ENCODE results near the gene ACOX1. TPM values are rescaled to one million over a fixed set of nuclear protein-coding genes. Genes with fewer than 3 reads are reported as not detected.

ACOX1 gene
- total and polyA plus RNA-seq, 9 donors = 10.6 to 53.0 (median 39.4) TPM

DNA sequence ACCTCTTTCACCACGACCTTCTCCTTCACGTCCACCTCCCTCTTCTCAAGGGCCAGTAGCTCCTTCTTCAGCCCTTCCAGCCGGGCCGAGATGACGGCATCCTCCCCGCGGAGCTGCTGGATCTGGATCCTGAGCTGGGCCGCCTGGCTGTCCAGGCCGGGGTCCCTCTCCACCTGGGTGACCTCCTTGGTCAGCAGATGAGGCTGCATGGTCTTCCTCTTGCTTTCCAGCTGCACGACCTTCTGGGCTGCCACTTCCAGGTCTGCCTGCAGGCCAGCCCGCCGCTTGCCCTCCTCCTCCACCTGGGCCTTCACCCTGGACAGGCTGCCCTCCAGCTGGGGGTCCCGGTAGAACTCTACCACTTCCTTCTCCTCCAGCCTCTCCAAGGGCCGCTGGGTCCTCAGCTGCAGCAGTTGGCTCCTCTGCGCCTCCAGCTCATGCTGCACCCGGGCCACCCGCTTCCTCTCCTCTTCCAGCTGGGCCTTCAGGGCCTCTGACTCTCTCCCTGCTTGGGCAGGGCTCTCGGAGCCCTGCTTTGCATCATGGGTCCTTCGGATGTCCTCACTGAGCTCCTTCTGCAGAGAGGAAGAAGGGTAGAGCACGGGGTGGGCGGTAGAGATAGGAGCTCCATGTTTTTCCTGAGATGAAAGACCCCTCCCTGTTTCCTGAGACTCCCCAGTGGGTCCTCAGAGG is 31.1 kb upstream of the ACOX1 start:
- no peaks in the 10 kb centered on the region for H3K36me3 ChIP-seq
- WGBS, 3 donors = 89 to 91% (median 91%) methylated on average over 20 to 21 of the region's 21 CpGs
- TF ChIP-seq, protein P1, sequence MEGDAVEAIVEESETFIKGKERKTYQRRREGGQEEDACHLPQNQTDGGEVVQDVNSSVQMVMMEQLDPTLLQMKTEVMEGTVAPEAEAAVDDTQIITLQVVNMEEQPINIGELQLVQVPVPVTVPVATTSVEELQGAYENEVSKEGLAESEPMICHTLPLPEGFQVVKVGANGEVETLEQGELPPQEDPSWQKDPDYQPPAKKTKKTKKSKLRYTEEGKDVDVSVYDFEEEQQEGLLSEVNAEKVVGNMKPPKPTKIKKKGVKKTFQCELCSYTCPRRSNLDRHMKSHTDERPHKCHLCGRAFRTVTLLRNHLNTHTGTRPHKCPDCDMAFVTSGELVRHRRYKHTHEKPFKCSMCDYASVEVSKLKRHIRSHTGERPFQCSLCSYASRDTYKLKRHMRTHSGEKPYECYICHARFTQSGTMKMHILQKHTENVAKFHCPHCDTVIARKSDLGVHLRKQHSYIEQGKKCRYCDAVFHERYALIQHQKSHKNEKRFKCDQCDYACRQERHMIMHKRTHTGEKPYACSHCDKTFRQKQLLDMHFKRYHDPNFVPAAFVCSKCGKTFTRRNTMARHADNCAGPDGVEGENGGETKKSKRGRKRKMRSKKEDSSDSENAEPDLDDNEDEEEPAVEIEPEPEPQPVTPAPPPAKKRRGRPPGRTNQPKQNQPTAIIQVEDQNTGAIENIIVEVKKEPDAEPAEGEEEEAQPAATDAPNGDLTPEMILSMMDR (IDR thresholded peaks at IDR 0.05) = no peak
- H3K27me3 ChIP-seq = no peaks in the 10 kb centered on the region
- intact Hi-C loops (cut with DNase I) = loop anchor here in 3 of 4 donors (5.0 to 10.0 kb wide), 4 partner anchors 92 to 267 kb away; partner anchors contain the start of genes EXOC7 (in 1 of the 3) and MRPL38 (in 1 of the 3)
- DNase-seq = no peak
- no peaks in the 10 kb centered on the region for H3K9me3 ChIP-seq
- no peak overlapping the region for H3K4me3 ChIP-seq
- H3K4me1 ChIP-seq (ENCODE audit: insufficient read depth) = peaks cover 4% of the 10 kb centered on the region
- H3K27ac ChIP-seq = no peak overlapping the region

DNA sequence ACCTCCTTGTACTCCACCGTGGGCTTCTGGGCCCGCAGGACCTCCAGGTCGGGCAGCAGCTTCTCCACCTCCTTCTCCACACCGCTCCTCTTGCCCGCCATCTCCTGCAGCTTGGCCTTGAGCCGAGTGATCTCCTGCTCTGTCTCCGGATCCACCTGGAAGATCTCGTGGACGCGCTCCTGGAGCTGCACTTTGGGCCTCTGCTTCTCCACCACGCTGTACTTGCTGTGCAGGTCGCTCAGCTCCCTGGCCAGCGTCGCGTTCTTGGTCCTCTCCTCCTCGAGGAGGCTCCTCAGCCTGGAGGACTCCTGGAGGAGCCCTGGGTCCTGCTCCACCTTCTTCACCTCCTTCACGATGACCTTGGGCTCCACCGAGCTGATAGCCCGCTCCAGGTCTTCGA is 30.5 kb upstream of the ACOX1 start:
- H3K27me3 ChIP-seq = no peaks in the 10 kb centered on the region
- H3K4me3 ChIP-seq = no peak overlapping the region
- no peak overlapping the region for H3K27ac ChIP-seq
- 87 to 93% (median 88%) methylated on average over 20 of the region's 20 CpGs for WGBS, 3 donors
- TF ChIP-seq POLR2A (IDR thresholded peaks at IDR 0.05) (no peak), EP300 (IDR thresholded peaks at IDR 0.05) (no peak)
- TF ChIP-seq, protein P1 (IDR thresholded peaks at IDR 0.05) = no peak
- intact Hi-C loops (cut with DNase I) = loop anchor here in 1 of 4 donors (5.0 kb wide), 1 partner anchor 107 kb away; the partner anchor contains the start of gene MRPL38
- no peaks in the 10 kb centered on the region for H3K9me3 ChIP-seq
- peaks cover 11% of the 10 kb centered on the region for H3K4me1 ChIP-seq (ENCODE audit: insufficient read depth)
- H3K36me3 ChIP-seq = no peaks in the 10 kb centered on the region
- DNase-seq = no peak

DNA sequence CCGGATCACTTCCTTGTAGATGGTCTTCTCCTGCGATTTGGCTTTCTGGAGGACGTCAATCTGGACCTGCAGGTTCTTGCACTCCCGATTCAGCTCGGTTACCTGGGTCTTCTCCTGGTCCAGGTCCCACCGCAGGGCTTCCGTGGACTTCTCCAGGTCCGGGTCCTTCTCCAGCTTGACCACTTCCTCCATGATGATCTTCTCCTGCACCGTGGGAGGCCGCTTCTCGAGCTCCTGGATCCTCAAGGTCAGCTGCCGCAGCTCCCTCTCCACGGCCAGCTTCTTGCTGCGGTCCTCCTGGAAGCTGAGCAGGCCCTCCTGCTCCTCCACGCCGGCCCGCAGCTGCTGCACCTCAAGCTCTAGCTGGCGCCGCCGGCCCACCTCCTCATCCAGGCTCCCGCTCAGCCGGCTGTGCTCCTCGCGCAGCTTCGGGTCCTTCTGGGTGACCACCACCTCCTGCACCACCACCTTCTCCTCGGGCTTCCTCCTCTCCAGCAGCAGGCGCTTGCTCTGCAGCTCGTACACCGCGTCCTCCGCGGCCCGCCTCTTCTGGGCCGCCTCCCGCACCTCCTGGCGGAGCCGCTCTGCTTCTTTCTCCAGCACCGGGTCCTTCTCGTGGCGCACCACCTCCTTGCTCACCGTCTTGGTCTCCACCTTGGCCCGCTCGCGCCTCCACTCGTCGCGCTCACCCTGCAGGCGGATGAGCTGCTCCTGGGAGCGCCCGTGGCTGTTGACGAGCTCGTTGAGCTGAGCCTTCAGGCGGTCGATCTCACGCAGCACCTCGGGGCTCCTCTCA is 29.9 kb upstream of the ACOX1 start:
- intact Hi-C loops (cut with DNase I) = loop anchor here in 1 of 4 donors (5.0 kb wide), 1 partner anchor 107 kb away; the partner anchor contains the start of gene MRPL38
- Histone ChIP-seq H3K27me3 (no peaks in the 10 kb centered on the region), H3K4me3 (no peak overlapping the region), H3K4me1 (ENCODE audit: insufficient read depth) (peaks cover 15% of the 10 kb centered on the region), H3K36me3 (no peaks in the 10 kb centered on the region), H3K9me3 (no peaks in the 10 kb centered on the region), H3K27ac (no peak overlapping the region)
- no peak for DNase-seq
- WGBS, 3 donors = 79 to 91% (median 85%) methylated on average over 56 of the region's 56 CpGs
- no peak for TF ChIP-seq EP300 (IDR thresholded peaks at IDR 0.05)
- no peak for TF ChIP-seq POLR2A (IDR thresholded peaks at IDR 0.05)
- TF ChIP-seq, protein P1 (IDR thresholded peaks at IDR 0.05) = no peak

DNA sequence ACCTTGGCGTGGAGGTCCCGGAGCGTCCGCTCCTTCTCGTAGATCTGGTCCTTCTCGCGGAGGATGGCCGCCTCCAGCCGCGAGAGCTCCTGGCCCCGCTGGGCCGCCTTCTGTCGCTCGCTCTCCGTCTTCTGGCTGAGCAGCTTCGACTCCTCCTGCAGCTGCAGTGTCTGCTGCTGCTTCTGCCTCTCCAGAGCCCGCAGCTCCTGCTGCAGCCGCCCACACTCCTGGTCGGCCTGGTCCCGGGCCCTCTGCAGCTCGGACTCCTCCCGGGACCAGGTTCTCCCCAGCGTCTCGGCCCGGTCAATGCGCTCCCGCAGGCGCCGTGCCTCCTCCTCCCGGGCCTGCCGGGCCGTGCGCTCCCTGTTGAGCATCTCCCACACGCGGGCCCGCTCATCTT is 29.2 kb upstream of the ACOX1 start:
- peaks cover 15% of the 10 kb centered on the region for H3K4me1 ChIP-seq (ENCODE audit: insufficient read depth)
- intact Hi-C loops (cut with DNase I) = loop anchor here in 1 of 4 donors (5.0 kb wide), 1 partner anchor 106 kb away; the partner anchor contains the start of gene MRPL38
- H3K36me3 ChIP-seq = no peaks in the 10 kb centered on the region
- no peaks in the 10 kb centered on the region for H3K27me3 ChIP-seq
- no peak for DNase-seq
- no peak overlapping the region for H3K4me3 ChIP-seq
- no peaks in the 10 kb centered on the region for H3K9me3 ChIP-seq
- no peak overlapping the region for H3K27ac ChIP-seq
- TF ChIP-seq EP300 (IDR thresholded peaks at IDR 0.05) (no peak), POLR2A (IDR thresholded peaks at IDR 0.05) (no peak)
- TF ChIP-seq, protein P1 (IDR thresholded peaks at IDR 0.05) = no peak
- WGBS, 3 donors = 93 to 94% (median 94%) methylated on average over 36 of the region's 36 CpGs
